GM19463 (cell line): ENCODE results near the gene OR2Y1.
"Not testable (repeated sequence)": the region's sequence is repeated elsewhere in the genome, so short reads cannot be mapped to it uniquely, and the experiment has no call there.

ENCODE experiments used
- ATAC-seq: cut with Tn5 transposase; IDR thresholded peaks from one replicate; pipeline ENCODE4 v1.9.1; 2021; ENCODE audit warnings: mild to moderate bottlenecking, moderate library complexity; ENCODE audit not compliant: unreplicated experiment

OR2Y1 gene

DNA sequence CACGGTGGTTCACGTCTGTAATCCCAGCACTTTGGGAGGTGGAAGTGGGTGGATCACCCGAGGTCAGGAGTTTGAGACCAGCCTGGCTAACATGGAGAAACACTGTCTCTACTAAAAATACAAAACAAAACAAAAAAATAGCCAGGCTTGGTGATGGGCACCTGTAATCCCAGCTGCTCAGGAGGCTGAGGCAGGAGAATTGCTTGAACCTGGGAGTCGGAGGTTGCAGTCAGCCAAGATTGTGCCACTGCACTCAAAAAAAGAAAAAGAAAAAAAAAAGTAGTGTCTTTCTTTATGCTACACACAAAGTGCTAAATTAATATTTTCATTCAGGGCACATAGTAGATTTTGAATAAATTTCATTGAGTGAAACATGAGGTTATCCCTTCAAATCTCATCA, 1.1 kb upstream of the OR2Y1 start:
- not testable (repeated sequence) for ATAC-seq

DNA sequence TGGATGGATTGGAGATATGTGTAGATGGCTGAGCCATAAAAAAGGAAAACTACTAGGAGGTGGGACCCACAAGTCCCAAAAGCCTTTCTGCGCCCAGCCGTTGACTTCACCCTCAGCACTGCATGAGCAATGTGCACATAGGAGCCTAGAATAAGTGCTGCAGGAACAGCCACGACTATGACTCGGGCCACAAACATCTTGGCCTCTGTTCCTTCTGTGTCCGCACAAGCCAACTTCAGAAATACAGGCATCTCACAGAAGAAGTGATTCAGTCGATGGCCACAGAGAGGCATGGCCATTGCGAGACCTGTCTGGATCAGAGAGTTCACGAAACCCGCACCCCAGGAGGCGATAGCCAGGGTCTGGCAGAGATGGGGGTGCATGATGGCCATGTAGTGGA, 587 bp downstream of the OR2Y1 start:
- ATAC-seq = no peak

GRCh38 chr5:180736536-180736935, 3.3 kb downstream of the OR2Y1 start:
- ATAC-seq = no peak

DNA sequence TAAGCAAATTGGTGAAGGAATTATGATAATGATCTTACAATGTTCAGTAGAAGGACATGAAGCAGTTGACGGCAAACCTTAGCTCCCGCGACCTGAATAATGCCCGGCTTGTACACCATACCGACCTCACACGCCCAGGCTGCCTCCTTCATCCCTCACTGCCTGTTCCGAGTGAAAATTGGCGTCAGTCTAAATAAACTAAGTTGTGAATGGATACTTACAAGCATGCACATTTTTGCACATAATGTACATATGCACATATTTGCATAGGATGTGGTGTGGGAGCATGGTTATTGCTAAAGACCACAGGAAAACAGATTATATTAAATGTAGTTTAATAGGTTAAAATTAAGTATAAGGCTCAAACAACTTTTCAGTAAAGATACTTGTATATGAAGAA, 14.9 kb downstream of the OR2Y1 start:
- ATAC-seq = no peak

DNA sequence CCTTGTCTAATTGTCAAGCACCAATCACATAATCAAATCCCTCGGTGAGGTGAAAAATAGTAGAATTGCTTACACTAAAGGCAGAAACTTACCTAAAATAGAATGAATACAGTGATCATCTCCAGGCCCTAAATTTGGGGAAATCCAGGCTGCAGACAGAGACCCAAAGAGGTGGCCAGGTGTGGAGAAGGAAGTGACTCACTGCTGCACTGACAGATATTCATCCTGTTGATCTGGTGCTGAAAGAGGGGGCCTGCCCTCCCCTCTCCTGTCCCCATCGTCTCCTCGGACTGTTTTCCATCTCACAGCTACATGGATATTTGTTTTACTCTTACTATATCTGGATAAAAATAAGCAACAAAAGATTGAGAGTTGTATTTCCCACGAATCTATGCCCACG, 15.9 kb downstream of the OR2Y1 start:
- no peak for ATAC-seq

- no peak for ATAC-seq
Observed at GRCh38 chr5:180720486-180720885, 19.4 kb downstream of the OR2Y1 start.

GRCh38 chr5:180719781-180720180, 20.1 kb downstream of the OR2Y1 start:
- ATAC-seq = no peak

- ATAC-seq = no peak
Observed at GRCh38 chr5:180718810-180719453, 20.9 kb downstream of the OR2Y1 start.

GRCh38 chr5:180717989-180718388, 21.9 kb downstream of the OR2Y1 start:
- peak; percentile 57 for ATAC-seq

- no peak for ATAC-seq
Observed at GRCh38 chr5:180704362-180704761, 35.5 kb downstream of the OR2Y1 start.

GRCh38 chr5:180703912-180704311, 35.9 kb downstream of the OR2Y1 start:
- no peak for ATAC-seq

- not testable (repeated sequence) for ATAC-seq
Observed at GRCh38 chr5:180703371-180703770, 36.5 kb downstream of the OR2Y1 start.

DNA sequence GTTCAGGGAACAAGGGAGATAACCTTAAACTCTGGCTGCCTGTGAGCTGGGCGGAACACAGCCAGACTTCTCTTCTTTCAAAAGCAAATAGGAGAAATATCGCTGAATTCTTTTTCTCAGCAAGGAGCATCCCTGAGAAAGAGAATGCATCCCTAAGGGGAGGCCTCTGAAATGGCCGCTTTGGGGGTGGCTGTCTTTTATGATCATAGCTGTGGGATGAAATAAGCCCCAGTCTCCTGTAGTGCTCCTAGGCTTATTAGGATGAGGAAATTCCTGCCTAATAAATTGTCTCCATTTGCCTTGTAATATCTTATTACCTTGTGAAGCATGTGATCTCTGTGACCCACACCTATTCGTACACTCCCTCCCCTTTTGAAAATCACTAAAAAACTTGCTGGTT, 39.4 kb downstream of the OR2Y1 start:
- not testable (repeated sequence) for ATAC-seq

DNA sequence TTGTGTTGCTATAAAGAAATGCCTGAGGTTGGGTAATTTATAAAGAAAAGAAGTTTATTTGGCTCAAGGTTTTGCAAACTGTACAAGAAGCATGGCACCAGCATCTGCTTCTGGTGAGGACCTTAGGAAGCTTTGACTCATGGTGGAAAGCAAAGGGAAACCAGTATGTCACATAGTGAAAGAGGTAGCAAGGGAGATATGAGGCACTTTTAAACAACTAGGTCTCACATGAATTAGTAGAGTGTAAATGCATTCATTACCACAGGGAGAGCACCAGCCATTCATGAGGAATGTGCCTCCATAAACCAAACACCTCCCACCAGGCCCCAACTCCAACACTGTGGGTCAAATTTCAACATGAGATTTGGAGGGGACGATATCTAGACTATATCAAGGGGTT, 40.8 kb downstream of the OR2Y1 start:
- ATAC-seq = no peak

- ATAC-seq = no peak
Observed at GRCh38 chr5:180696116-180696515, 43.7 kb downstream of the OR2Y1 start.

- no peak for ATAC-seq
Observed at GRCh38 chr5:180692429-180692828, 47.4 kb downstream of the OR2Y1 start.

- no peak for ATAC-seq
Observed at GRCh38 chr5:180691046-180691445, 48.8 kb downstream of the OR2Y1 start.

GRCh38 chr5:180690562-180690961, 49.3 kb downstream of the OR2Y1 start:
- no peak for ATAC-seq

GRCh38 chr5:180689775-180690174, 50.1 kb downstream of the OR2Y1 start:
- no peak for ATAC-seq
